Gastroesophageal sphincter (tissue), 4 donors: ENCODE measurements around the gene TMEM245. TPM values are rescaled to one million over a fixed set of nuclear protein-coding genes. Genes with fewer than 3 reads are reported as not detected.

ENCODE experiments used
- ATAC-seq: fragments of 150-250 bp; one replicate; pipeline ENCODE4 v1.9.1; 2016; ENCODE audit warnings: mild to moderate bottlenecking, moderate library complexity
- H3K27ac ChIP-seq, 4 donors: fragments of 200-600 bp; sonication (generic) in 3 of 4; 1 replicate in 3 of 4; 2 replicates in 1 of 4; pipeline ENCODE4 v1.5.1; 2016 to 2019
- H3K27me3 ChIP-seq: fragments of 200-600 bp; sonication (generic); one replicate; pipeline ENCODE4 v1.5.1; 2019
- H3K36me3 ChIP-seq, 2 donors: fragments of 200-600 bp; sonication (generic); one replicate each; pipeline ENCODE4 v1.5.1; 2019; ENCODE audit warnings: control low read depth in 1 of 2
- H3K4me1 ChIP-seq, 3 donors: fragments of 200-600 bp; sonication (generic); 1 replicate in 2 of 3; 2 replicates in 1 of 3; pipeline ENCODE4 v1.5.1; 2016 to 2019; ENCODE audit warnings: control low read depth in 2 of 3
- H3K4me3 ChIP-seq, 2 donors: fragments of 200-600 bp; sonication (generic); one replicate each; pipeline ENCODE4 v1.5.1; 2019; ENCODE audit warnings: mild to moderate bottlenecking in 1 of 2, moderate library complexity in 1 of 2
- H3K9me3 ChIP-seq, 3 donors: fragments of 200-600 bp; sonication (generic); one replicate each; pipeline ENCODE4 v1.5.1; 2017 to 2019; ENCODE audit warnings: control low read depth in 2 of 3
- EP300 ChIP-seq: sonication (generic); formaldehyde crosslinking; IDR thresholded peaks from one replicate; pipeline ENCODE4 v1.6.1; 2017; ENCODE audit warnings: antibody characterized with exemption, mild to moderate bottlenecking
- POLR2A ChIP-seq, 2 donors: fragments of 450-650 bp; IDR thresholded peaks; one replicate each; pipeline ENCODE4 v1.6.1; 2017; ENCODE audit warnings: antibody characterized with exemption in 2 of 2, mild to moderate bottlenecking in 2 of 2, moderate library complexity in 1 of 2
- POLR2AphosphoS5 ChIP-seq: sonication (generic); formaldehyde crosslinking; IDR thresholded peaks from one replicate; pipeline ENCODE4 v1.6.1; 2017; ENCODE audit warnings: antibody characterized with exemption
- WGBS, 2 donors: methylation state at CpG; one replicate each; pipeline ENCODE4 v1.1.5; 2018; ENCODE audit warnings: low coverage in 1 of 2; 5-methylcytosine and 5-hydroxymethylcytosine counted together
- total RNA-seq, 4 donors: library from RNA; depleted of rRNA; stranded (reverse); fragments of >200 nt; gene quantifications; one replicate each; pipeline ENCODE4 v1.1.0, GENCODE V29; 2016
- TF ChIP-seq, protein P1 (sequence below), 4 experiments: fragments of 200-600 bp in 2 of 4; fragments of 450-650 bp in 2 of 4; sonication (generic) in 1 of 4; IDR thresholded peaks; one replicate each; pipeline ENCODE4 v1.5.1; 2017 to 2019; ENCODE audit warnings: antibody characterized with exemption in 4 of 4, mild to moderate bottlenecking in 2 of 4, moderate library complexity in 2 of 4

Gene TMEM245
- total RNA-seq, 4 donors from 2014 or later, result 130 to 180 (median 142) TPM

DNA sequence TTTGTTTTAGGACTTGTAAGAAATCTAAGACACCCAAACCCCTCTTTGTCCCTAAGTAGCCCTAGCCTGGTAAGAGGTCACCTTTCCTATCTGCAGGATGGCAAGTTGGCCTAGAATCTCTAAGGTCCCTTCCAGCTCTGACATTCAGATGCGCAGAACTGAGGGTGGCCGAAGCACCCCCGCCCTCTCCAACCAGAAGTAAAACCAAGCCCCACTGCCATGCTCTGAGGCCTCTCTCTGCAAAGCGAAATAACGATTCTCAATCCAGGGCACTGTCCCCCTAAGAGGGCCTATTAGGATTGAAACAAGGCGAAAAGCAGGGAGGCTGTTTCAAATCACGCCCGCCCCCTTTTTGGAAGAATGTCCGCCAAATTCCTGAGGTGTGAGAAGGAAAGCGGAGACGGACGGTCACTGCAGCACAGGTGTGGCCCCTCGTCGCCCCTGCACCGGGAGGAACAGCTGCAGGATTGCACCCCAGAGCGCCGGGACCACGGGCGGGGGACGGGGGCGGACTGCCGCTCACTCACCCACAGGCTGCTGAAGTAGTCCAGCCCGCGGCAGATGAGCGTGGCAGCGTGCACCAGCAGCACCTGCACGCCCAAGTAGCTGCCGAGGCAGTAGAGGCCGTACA lies 824 bp downstream of the TMEM245 start:
- no peaks in the 10 kb centered on the region for H3K27me3 ChIP-seq
- no peaks in the 10 kb centered on the region for H3K36me3 ChIP-seq
- ATAC-seq, result no peak
- H3K4me3 ChIP-seq, result peak overlapping the region; percentile 87 to 98
- TF ChIP-seq POLR2AphosphoS5 (no peak), EP300 (no peak), POLR2A (IDR thresholded peaks at IDR 0.05) (no peak)
- TF ChIP-seq, protein P1, sequence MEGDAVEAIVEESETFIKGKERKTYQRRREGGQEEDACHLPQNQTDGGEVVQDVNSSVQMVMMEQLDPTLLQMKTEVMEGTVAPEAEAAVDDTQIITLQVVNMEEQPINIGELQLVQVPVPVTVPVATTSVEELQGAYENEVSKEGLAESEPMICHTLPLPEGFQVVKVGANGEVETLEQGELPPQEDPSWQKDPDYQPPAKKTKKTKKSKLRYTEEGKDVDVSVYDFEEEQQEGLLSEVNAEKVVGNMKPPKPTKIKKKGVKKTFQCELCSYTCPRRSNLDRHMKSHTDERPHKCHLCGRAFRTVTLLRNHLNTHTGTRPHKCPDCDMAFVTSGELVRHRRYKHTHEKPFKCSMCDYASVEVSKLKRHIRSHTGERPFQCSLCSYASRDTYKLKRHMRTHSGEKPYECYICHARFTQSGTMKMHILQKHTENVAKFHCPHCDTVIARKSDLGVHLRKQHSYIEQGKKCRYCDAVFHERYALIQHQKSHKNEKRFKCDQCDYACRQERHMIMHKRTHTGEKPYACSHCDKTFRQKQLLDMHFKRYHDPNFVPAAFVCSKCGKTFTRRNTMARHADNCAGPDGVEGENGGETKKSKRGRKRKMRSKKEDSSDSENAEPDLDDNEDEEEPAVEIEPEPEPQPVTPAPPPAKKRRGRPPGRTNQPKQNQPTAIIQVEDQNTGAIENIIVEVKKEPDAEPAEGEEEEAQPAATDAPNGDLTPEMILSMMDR (IDR thresholded peaks at IDR 0.05), result peak in 1 of 4 experiments; percentile 6
- peak overlapping the region; percentile 62 to 95 (median 91) for H3K27ac ChIP-seq
- H3K9me3 ChIP-seq, result no peaks in the 10 kb centered on the region
- no CpG with 5 or more reads among the region's 29 CpGs for WGBS, 2 donors
- peaks cover 2 to 55% (median 18%) of the 10 kb centered on the region in 3 donors for H3K4me1 ChIP-seq

DNA sequence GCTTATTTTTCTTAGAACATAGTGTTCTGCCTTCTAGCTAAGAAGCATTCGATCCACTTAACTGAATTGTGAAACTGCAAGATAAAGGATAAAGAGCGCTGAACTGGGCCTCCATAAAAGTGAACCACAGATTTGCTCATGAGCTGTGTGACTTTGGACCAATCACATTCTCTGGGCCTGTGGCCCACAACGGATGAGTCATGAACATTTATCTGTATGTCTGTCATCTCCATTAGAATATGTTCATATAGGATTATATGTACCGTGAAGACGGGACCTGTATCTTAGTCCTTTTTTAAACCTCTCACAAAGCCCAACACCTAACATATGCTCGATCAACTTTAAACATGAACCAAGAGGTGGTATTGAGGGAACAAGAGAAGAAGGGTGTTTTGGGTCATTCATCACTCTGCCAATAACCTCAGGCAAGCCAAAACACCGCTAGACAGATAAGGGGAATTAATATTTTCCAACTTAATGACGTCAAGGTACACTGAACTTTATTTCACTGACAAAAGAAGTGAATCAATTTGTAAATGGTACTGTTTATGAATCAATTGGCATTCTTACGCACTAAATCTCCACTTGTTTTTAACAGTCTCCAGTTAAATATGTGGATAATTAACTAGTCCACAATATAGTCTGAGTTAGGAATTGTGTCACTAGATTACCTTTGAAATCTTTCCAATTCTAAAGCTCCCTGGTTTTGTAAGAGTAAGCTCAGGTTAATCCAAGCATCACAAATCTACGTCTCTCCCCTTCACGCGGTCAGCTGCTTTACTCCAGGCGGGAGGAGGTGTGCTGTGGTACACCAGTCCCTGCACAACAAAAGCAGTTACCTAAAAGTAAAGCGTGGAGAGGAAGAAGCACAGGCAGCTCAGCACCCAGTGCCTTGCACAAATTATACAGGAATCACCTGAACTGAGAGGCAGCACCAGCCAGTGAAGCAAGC lies 1.6 kb downstream of the TMEM245 start:
- WGBS, 2 donors, result 22 to 25% methylated on average over 7 to 13 of the region's 14 CpGs
- Histone ChIP-seq H3K9me3 (no peaks in the 10 kb centered on the region), H3K27me3 (no peaks in the 10 kb centered on the region), H3K36me3 (no peaks in the 10 kb centered on the region), H3K4me3 (peak overlapping the region; percentile 87 to 98), H3K27ac (peak overlapping the region; percentile 62 to 95 (median 91)), H3K4me1 (peaks cover 9 to 63% (median 26%) of the 10 kb centered on the region in 3 donors)
- no peak for ATAC-seq
- no peak for TF ChIP-seq EP300
- TF ChIP-seq POLR2AphosphoS5, result peak; percentile 16
- TF ChIP-seq, protein P1 (IDR thresholded peaks at IDR 0.05), result no peak
- TF ChIP-seq POLR2A (IDR thresholded peaks at IDR 0.05), result no peak

- Histone ChIP-seq H3K27me3 (no peaks in the 10 kb centered on the region), H3K36me3 (no peaks in the 10 kb centered on the region), H3K4me3 (peak overlapping the region in 1 of 2 donors; percentile 2), H3K4me1 (peaks cover 9 to 84% (median 34%) of the 10 kb centered on the region in 3 donors), H3K9me3 (no peaks in the 10 kb centered on the region), H3K27ac (peak overlapping the region; percentile 34 to 95 (median 91))
- TF ChIP-seq POLR2AphosphoS5, result no peak
- TF ChIP-seq EP300, result no peak
- no peak for TF ChIP-seq POLR2A (IDR thresholded peaks at IDR 0.05)
- TF ChIP-seq, protein P1 (IDR thresholded peaks at IDR 0.05), result no peak
- no peak for ATAC-seq
- WGBS, 2 donors, result 59 to 86% methylated on average over 1 to 3 of the region's 3 CpGs
Observed at GRCh38 chr9:109115931-109116526, 3.7 kb downstream of the TMEM245 start.

GRCh38 chr9:109114670-109115069 lies 5.1 kb downstream of the TMEM245 start:
- WGBS, 2 donors, result 20 to 28% methylated on average over 2 to 3 of the region's 3 CpGs
- H3K4me3 ChIP-seq, result peak overlapping the region in 1 of 2 donors; percentile 22
- no peaks in the 10 kb centered on the region for H3K27me3 ChIP-seq
- no peaks in the 10 kb centered on the region for H3K36me3 ChIP-seq
- no peaks in the 10 kb centered on the region for H3K9me3 ChIP-seq
- peaks cover 9 to 92% (median 38%) of the 10 kb centered on the region in 3 donors for H3K4me1 ChIP-seq
- peak overlapping the region; percentile 85 to 95 (median 94) for H3K27ac ChIP-seq
- TF ChIP-seq POLR2AphosphoS5 (peak; percentile 28), EP300 (no peak)
- no peak for ATAC-seq
